ENCODE data around the gene RRM1.

Gene RRM1

GRCh38 chr11:4181782-4182721 is 87.5 kb downstream of the RRM1 start:
- Histone ChIP-seq H3K4me3 (no peak overlapping the region), H3K27ac (no peak overlapping the region)

GRCh38 chr11:4183410-4184057 is 88.9 kb downstream of the RRM1 start:
- Histone ChIP-seq H3K4me3 (no peak overlapping the region), H3K27ac (no peak overlapping the region)

GRCh38 chr11:4184163-4184916 is 89.7 kb downstream of the RRM1 start:
- H3K4me3 ChIP-seq: no peak overlapping the region
- H3K27ac ChIP-seq: no peak overlapping the region

GRCh38 chr11:4185561-4185960 is 91.0 kb downstream of the RRM1 start:
- H3K27ac ChIP-seq: no peak overlapping the region
- H3K4me3 ChIP-seq: no peak overlapping the region

- Histone ChIP-seq H3K27ac (no peak overlapping the region), H3K4me3 (peak overlapping the region; percentile 41 to 67 (median 56))
These were observed 92.0 kb downstream of the RRM1 start for GRCh38 chr11:4186464-4187054.

- Histone ChIP-seq H3K4me3 (peak overlapping the region; percentile 41 to 67 (median 56)), H3K27ac (peak overlapping the region in 13 of 21 experiments; percentile 34 to 77 (median 64))
These were observed 92.7 kb downstream of the RRM1 start for GRCh38 chr11:4187055-4187988.

Measured in skin epidermis (tissue), 12 donors.